Measurements from ENCODE around the gene CAPN5.

CAPN5 gene

DNA sequence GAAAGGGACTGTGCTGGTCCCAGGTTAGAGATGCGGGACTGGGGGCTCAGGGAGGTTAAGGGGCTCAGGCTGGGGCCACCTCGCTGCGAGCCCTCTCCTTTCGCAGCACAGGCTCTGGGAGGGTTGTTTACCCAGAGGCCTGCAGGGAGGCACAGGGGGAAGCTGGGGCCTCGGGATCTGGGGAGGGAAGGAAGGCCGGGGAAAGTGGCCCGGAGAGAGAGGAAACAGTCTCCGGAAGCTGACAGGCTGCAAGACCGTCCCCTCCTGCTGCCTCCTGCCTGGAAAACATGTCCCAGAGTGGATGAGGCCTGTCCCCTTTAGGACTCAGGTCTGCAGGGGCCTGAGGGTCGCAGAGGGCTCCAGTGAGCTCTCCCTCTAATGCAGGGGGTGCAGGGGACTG lies 106.7 kb downstream of the CAPN5 start:
- DNase-seq (ENCODE audit: low spot score), result no peak

DNA sequence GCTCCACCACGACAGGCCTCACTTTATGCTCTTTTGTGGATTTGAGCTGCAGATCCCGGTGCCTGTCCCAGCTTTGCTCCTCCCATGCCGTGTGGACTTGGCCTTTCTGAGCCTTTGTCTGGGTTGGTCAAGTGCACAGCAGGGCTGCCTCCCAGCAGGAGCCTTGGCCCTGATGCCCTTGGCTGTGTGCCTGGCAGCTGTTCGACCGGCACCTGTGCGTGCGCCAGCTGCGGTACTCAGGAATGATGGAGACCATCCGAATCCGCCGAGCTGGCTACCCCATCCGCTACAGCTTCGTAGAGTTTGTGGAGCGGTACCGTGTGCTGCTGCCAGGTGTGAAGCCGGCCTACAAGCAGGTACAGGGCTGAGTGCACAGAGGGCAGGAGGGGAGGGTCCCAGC lies 107.8 kb downstream of the CAPN5 start:
- DNase-seq (ENCODE audit: low spot score), result no peak

DNA sequence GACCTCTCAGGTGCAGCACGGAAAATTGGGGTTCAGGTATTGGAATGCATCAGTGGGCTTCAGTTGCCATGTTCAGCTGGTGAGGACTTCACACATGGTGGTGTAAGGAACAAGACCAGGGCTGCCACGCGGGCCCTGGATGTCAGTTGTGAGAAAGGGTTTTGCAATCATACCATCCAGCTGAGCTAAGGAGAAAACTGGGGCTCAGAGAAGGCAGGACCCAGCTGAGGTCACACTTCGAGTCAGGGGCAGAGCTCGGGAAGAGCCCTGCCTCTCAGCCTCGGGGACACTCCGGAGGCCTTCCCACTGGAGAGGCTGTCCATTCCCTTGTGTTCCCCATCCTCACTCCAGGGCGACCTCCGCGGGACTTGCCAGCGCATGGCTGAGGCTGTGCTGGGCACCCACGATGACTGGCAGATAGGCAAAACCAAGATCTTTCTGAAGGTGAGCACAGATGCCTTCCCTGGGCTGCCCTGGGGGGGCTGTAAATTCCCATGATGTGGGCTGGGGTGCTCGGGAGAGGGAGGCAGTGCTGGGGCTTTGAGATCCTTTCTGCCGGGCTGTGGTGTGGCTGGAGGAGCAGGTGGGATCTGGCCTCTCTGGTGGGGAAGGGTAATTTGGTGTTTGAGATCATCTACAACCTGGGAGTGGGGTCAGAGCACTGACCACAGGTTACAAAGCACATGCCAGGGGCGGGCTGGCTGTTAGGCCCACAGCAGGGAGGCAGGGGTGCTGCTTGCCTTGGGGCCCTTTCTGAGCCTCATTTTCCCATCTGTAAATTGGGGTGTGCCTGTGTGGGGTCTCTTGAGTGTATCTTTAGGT lies 108.5 kb downstream of the CAPN5 start:
- no peak for DNase-seq (ENCODE audit: low spot score)

All from kidney tubule cell (primary cell).